Activated effector memory CD4-positive, alpha-beta T cell treated with anti-CD3 and anti-CD28 coated beads, Interleukin-2, amount 50 U/mL, for 16 hours (primary cell): ENCODE results near the gene RNF213.

Experiments used
- DNase-seq: peaks from one replicate; pipeline ENCODE4 v3.0.0-alpha.2; 2020

The RNF213 gene

DNA sequence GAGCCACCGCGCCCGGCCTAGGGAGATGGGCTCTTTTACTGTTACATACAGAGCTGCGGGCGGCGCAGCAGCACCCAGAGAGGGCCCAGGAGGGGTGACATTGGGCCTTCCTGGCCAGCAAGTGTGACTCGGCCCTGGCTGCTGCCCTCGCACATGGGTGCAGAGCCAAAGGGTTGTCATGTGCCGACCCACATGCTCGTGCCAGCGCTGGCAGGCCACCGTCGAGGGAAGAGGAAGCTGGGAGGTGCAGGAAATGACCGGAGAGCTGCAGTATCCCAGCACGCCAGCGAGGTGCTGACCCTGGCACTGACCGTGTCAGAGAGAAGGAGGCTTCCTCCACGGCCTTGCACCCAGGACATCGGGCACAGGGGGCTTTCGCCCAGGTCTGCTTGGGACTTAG is 162.3 kb downstream of the RNF213 start:
- peak; percentile 43 for DNase-seq

DNA sequence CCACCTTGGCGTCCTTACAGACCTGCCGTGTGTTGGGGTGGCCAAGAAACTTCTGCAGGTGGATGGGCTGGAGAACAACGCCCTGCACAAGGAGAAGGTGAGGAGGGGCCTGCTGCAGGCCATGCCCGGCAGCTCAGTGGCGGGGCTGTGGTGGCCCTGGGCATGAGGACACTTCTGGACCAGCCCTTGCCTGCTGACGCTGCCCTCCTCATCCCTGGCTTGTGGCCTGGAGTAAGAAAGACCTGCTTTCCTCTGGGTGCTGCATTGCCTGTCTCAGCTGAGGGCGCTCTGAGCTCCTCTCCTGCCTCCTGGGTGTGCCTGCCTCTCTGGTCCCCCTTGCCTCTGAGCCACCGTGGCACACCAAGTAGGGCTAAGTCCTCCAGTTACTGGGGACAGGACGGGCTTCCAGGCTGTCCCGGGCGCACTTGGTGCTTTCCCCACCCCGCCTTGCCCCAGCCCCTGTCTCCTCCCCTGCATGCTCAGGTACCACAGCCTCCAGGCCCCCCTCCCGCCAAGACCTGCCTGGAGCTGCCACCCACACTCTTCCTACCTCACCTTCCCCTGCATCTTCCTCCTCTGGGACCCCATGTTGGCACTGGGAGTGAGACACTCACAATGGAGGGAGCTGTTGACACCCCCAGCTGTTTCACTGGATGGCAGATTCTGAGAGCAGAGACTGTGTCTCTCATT is 163.0 kb downstream of the RNF213 start:
- DNase-seq: peak; percentile 54

DNA sequence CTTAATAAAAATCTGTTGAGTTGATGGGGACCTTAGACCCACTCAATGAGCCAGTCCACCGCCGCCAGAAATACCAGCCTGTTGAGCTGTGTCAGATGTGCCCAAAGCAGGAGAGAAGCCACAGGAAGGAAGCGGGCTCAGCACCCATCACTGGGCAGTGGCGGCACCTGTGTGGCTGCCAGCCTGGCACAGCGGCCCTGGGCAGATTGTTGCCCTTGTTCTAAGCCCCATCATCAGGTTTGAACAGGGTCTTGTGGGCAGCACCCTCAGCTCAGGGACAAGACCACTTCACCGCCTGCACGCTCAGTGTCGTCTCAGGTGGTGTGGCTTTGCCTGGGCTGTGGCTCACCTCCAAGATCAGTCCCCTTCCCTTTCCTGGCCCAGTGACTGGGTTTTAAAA is 163.6 kb downstream of the RNF213 start:
- DNase-seq: no peak

DNA sequence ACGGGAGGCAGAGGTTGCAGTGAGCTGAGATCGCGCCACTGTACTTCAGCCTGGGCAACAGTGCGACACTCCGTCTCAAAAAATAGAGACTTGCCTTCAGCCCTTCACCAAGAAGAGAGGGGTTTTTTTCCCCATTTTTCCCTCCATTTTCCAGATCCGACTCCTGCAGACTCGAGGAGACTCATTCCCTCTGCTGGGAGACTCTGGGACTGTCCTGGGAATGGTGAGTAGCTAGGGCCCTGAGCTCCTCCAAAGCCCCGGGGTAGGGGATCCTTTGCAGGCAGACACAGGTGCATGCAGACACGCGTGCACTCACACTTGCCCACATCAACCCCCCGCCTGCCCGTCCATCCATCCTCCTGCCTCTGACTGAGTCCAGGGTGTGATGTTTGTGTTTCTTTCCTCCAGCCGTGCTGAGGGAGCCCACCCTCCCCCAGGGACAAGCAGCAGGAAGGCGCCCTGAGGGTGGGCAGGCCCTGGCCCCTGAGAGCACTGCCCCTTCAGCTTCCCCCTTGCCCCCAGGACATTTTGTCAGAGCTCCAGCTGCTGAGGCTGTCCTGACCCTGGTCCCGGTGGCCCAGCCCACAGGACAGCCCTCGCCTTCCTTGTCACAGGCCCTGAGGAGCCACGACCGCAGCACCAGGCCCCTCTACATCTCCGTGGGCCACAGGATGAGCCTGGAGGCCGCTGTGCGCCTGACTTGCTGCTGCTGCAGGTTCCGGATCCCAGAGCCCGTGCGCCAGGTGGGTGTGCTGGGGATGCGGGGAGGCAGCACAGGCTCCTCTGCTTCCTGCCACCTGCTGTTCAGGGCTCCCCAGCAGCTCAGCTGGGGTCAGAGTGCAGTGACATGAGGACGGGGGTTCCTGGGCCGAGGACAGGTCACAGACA is 164.5 kb downstream of the RNF213 start:
- no peak for DNase-seq

DNA sequence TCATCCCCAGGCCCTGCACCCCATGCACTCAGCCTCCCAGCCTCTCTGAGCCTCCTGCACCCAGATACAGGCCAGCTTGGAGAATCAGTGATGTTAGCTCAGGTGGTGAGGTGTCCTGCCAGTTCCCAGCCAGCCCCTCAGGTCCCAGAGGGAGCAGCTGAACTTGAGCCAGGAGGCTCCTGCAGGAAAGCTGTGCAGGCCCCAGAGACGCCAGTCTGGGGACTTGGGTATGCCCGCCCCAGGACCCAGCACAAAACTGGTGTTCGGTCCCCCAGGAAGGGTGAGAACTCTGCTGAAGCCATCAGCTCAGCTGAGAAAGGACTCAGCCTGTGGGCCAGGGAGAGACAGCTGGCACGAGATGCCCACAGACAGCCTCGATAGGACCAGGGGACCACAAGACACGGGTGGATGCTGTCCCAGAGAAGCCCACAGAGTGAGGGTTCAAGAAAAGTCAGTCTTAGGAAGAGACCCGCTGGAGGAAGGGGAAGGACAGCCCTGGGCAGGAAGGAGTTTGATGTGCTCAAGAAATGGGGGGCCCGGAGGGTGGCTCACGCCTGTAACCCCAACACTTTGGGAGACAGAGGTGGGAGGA is 165.3 kb downstream of the RNF213 start:
- DNase-seq: no peak

DNA sequence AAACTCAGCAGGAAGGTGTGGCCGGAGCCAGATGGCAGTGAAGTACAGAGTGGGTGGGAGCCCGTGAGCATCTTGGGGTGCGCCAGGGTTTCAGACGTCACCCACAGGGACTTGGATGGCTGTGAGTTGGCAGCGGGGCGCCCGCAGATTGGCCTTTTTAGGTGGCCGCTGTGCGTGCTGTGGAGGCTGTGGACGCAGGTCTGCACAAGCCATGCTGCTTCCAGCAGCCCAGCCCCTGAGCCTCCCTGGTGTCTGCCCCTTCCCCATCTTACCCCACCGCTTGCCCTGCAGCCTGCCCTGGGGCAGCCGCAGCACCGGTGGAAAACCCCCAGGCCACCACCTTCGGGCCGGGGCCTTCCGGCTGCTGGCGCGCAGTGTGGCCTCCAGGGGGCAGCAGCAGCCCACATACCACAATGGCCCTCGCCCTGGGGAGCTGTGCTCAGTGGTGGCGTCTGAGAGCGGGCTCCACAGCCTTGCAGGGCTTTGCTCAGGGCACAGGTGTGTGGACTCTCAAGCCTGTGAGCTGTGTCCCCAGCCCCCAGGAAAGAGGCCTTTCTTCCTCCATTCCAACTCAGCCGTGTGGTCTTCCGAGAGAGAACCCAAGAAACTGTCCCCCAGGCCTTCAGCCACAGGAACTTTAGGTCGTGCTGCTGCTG is 166.1 kb downstream of the RNF213 start:
- DNase-seq: peak; percentile 95

DNA sequence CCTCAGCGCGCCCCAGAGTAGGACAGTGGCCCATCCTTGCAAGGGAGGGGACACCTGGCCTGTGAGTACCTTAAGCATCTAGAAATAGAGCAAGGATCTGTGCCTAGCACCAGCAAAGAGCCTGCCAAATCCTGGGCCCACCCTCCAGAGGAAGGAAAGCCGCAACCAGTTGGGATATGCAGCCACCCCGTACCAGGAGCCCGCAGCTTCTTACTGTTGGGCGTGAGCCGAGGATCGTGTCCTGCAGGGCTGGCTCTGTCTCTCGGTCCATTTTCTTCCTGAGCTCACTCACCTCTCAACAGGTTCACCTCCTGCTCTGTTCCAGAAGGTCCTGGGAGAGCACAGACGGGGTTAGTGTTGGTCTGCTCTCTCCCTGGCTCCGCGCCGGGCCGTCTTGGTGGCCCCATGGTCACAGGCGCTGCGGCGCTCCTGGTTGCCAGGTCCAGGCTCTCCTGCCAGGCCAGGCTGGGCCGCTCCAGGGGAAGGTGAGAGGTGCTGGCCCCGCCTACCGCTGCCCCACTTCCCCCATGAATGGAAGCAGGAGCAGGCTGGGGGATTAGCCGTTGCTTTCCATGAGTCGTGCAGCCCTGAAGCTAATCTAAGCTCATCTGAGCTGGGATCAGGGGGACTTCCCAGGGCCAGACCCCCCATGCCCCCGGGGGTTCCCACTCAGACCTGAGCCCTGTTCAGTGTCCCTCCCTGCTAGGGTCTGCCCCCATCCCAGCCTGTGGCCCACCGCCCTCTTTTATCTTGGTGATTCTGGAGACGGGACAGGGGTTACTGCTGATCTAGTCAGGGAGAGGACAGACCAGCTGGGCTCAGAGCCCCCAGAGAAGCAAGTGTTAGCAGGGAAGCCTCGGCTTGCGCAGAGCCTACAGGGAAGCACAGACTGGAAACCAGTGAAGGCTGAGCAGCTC is 167.0 kb downstream of the RNF213 start:
- no peak for DNase-seq

DNA sequence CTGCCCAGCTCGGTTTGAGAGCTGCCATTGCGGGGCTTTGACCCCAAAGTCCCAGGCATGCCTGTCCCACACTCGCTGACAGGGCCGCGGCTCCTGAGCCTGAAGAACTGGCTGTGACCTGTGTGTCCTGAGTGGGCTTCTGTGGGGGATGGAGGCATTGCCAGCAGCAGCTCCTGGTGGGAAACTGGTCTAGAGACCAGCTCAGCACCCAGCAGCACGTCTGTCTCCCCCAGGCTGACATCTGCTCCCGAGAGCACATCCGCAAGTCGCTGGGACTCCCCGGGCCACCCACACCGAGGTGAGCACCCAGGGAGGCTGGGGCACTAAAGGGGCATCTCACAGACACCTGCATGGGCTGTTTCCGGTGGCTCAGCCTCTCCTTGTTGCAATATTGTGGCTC is 167.7 kb downstream of the RNF213 start:
- no peak for DNase-seq

DNA sequence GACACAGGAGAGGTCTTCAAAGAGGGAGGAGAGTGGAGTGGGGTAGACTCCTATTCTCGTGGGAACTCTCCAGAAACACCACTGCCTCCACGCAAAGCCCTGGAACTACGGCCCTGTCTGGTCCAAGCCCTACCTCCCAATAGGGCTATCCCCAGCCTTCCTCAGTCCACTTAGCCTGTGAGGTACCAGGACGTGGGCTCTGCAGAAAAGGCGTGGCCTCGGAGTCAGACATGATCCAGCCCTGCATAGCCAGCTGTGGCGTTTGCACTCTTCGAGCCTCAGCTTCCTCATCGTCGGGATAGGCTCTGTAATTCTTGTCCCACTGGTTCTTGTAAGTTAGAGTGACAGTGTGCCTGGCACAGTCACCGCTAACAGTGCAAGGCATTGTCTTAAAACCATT is 168.1 kb downstream of the RNF213 start:
- no peak for DNase-seq

DNA sequence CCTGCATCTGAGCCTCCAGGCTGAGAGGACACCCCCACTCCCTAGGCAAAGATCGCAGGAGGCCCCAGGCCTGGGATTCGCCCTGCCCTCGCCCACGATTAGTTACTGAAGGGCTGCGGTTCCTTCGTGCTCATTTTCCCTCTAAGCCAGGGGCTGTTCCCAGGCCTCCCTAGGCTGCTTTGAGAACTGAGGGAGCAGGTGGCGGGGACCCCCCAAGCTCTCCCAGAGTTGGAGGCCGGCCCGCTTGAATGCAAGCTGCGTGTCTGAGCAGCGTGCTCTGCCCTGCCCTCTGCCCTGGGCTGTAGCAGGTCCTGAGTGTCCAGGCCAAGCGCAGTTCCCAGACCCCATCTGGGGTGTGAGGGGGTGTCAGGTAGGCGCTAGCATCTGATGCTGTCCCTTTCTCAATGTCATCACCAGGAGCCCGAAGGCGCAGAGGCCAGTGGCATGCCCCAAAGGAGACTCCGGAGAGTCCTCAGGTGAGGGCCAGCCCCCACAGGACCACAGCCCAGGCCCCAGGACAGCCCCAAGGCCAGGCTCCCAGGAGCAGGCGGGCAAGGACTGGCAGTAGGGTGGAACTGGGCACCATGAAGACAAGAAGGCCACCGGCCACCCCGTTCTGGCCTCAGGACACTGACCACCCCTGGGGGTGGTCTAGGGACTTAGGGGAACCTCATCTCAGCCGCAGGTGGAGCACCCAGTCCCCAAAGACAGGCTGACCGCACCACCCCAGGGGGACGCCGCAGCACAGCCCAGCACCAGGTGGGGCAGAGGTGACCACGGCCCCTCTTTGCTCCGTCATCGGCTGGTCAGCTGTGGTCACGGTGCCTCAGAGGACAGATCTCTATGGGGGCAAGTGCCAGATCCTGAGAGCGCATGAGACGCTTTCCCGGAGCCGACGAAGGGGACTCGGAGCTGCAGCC is 169.0 kb downstream of the RNF213 start:
- no peak for DNase-seq

DNA sequence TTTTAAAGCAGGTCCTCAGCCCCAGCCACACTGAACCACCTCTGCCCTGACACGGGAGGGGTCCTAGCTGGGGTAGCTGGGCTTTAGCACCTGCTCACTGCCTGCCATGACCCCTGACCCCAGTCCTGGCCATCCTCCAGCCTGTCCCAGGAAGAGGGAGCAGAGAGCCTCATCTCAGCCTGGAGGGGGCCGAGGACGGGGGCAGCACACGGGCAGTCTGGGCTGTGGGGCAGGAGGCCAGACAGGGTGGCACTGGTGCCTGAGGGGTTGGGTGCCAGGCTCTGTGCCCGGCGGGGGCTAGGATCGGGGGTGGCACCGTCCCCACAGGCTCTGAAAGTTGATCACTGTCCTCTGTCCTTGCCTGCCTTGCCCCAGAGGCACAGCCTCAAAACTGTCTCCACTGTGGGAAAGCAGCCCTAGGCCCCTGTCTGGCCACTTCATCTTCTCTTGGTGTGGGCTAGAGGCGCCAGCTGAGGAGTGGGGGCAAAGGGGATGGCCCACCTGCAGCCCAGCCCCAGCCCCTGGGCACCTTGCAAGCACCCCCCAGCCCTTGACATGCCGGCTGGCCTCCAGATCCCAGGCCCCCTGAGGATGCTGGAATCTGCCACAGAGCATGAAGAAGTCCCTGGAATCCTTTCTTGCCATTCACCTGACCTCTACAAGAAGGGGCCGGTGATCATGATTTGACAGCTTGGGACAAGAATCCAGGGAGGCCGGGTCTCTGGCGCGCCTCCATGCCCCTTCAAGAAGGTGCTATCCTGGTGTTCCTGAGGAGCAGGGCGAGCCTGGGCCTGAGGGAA is 170.0 kb downstream of the RNF213 start:
- no peak for DNase-seq

DNA sequence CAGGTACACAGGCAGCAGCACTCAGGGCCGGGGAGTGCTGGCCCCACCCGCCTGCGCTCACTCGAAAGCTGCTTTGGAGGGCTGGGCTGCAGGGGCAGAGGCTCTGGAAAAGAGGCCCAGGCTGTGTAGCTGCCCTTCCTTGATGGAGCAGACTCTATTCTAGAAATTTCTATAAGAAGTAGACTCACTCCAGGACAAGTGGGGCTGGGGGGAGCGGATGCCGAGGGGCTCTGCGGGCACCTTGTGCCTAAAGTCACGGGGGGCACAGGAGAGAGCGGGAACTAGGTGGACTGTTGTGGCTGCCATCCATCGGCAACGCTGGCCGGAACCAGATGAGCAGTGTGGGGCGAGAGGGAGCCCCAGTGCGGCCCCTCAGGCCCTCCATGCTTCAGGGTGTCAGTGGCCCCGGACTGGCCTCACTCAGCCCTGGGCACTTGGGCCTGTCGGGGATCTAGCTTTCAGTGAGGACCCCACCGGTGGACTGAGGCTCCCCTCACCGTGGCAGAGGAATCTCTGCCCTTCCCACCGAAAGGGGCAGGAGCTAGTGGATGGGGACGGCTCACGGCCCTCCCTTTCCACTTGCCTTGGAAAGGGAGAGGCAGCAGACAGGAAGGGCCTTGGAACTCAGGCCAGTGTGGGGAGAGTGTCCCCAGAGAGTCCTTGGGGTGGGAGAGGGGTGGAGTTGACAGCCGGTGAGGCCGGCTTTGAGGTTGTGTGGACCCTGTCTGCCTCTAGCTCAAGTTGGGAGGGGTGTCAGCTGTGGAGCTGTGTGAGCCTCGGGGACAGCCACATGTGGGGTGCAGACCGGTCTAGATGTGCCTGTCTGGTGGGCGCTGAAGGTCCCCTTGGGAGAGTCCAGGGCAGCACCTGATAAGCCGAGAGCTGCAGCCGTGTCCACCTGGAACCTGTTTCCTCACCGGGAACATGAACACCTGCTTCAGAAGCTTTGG is 170.9 kb downstream of the RNF213 start:
- DNase-seq: no peak

DNA sequence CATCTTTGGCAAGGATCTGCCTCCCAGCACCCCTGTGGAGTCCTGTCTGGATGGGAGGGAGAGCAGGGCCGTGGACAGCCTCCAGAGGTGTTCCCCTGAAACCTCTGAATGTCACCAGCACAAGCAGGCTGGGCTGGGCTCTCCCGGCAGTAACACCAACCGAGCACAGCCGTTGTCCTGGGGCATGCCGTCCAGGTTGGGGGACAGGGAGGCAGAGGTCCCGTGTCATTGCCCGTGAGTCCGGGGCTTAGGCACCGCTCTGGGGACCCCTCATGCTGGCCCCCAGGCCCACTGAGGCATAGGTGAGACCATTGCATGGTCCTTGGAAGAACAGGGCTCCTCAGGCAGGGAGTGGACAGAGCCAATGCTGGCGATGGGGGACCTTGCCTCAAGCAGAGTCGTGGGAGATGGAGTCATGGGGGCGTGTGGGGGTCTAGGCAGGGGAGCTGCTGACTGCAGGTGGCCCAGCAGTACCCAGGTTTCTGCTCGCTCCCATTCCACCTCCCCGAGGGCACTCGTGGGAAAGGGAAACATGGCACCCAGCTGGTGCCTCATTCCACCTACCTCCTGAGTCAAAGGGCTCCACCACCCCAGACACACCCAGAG is 171.8 kb downstream of the RNF213 start:
- no peak for DNase-seq

DNA sequence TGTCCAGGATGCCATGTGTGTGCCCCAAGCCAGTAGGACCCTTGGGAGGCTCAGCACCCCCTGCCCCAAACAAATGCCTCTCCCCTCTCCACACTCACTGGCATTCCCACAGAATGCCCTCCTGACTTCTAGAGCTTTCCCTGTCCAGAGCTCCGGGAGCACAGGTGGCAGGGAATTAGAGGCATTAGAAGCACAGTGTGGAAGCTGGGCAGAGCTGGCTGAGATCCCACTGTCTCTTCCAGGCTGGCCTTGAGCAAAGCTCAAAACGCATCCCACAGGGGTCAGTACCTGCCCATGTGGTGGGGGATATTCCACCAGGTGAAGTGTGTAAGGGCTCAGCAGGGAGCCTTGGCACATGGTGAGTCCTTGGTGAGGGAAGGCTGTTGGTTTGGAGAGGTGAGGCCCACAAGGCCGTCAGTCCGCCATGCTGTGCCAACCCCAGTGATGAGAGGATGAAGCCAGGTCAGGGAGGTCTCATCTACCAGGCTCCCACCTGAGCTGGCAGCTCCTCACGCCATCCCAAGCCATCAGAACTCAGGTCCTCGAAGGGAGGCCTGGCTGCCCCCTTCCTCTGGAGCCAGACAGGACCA is 172.4 kb downstream of the RNF213 start:
- DNase-seq: no peak

DNA sequence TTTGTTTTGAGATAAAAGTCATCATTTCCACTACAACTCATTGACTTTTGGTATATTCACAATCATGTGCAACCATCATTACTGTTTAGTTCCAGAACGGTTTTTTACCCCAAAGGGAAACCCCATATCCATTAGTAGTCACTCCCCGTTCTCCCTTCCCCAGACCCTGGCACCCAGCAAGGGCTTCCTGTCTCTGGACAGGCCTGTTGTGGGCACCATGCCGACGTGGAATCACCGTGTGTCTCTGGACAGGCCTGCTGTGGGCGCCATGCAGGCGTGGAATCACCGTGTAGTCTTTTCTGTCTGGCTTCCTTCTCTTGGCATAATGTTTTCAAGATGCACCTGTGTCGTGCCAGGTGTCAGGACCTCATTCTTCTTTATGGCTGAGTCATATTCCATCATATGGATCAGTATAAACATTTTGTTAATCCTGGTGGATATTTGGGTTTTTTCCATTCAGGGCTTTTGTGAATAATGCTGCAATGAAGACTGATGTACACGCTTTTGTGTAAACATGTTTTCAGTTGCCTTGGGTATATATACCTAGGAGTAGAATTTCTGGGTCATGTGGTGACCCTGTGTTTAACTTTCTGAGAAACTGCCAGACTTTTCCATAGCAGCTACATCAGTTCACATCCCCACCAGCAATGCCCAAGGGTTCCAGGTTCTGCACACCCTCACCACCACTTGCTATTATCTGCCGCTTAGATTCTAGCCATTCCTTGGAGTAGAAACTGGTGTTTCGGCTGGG is 173.4 kb downstream of the RNF213 start:
- no peak for DNase-seq

DNA sequence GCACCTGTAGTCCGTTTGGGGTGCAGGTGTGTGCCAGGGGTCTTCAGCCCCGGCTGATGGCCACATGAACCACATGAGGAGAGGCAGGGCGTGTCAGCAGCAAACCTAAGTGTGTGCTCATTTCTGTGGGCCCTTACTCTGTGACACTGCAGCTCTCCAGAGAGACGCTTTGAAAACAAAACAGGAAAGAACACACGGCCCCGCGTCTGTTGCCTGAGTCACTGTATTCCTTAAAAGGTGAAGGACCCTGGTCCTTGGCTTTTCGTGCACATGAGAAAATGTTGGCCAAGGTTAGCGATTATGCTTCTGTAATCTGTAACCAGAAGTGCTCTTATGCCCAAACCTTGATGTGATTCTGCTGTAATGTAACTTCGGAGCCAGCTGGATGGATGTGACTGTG is 176.9 kb downstream of the RNF213 start:
- DNase-seq: no peak

DNA sequence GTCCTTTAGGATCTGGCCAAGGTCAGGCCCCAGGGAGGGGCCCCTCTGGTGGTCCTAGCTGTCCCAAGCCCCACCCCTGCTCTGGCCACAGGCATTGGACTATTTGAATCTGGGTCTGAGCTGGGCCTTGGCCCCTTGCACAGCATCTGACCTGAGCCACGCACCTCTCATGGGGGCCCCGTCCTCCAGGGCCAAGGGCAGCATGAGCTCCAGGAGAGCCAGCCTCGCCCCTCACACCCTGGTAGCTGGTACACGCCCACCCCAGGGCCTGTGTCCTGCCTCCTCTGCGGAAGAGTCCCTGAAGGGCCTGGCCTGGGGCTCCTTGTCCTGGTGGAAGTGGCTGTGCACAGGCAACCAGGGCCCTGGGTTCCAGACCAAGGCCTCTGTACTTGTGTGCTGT is 178.2 kb downstream of the RNF213 start:
- DNase-seq: no peak

DNA sequence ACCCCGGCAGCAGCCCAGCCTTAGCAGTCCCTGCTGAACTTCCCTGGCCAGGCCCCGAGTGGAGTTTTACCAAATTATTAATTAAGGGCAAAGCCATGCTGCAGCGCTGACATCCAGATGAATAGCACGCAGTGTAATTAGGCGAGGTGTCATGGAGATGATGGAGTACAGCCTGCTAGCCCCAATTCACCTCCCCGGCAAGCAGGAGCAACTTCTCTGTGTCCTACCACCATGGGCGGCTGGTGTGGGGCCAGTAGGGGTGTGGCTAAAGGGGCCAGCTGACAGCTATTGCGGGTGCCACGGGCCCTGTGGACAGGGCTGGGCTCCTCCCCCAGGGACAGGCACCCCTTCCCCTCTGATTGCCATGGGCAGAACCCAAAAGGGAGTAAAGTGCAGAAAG is 178.8 kb downstream of the RNF213 start:
- DNase-seq: no peak
